Measurements from ENCODE around the gene PITX3. TPM values are rescaled to one million over a fixed set of nuclear protein-coding genes. Genes with fewer than 3 reads are reported as not detected.
"Not testable (repeated sequence)": the region's sequence is repeated elsewhere in the genome, so short reads cannot be mapped to it uniquely, and the experiment has no call there.

Gene PITX3
- total RNA-seq, 1 experiment from 2014 or later = 1.9 TPM

DNA sequence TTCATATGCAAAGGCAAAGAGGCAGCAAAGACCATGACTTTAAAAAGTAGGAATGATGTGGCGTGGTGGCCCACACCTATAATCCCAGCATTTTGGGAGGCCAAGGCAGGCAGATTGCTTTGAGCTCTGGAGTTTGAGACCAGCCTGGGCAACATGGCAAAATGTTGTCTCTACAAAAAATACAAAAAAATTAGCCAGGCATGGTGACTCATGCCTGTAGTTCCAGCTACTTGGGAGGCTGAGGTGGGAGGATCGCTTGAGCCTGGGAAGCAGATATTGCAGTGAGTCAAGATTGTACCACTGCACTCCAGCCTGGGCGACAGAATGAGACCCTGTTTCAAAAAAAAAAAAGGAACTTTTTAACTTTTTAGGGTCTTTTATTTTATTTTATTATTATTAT, 11.2 kb upstream of the PITX3 start:
- H4K20me1 ChIP-seq (ENCODE audit: insufficient read depth); BruUV-seq (replicated peaks); DNase-seq (ENCODE audit: low read depth, low spot score); intact Hi-C loops (cut with micrococcal nuclease); H2AFZ ChIP-seq (ENCODE audit: low read depth, low read length, poor library complexity, severe bottlenecking); H3K27me3 ChIP-seq (ENCODE audit: insufficient read depth, low read length); H3K9me2 ChIP-seq (ENCODE audit: insufficient read depth); H3K4me2 ChIP-seq (ENCODE audit: low read length); H3K36me3 ChIP-seq (ENCODE audit: control insufficient read depth in 1 of 2, insufficient read depth in 2 of 2, low read length in 2 of 2); H3K27ac ChIP-seq (ENCODE audit: low read depth, low read length); H3K9ac ChIP-seq (ENCODE audit: low read length); H3K4me3 ChIP-seq (replicated peaks in 1 of 2; ENCODE audit: low read depth in 1 of 2, low read length in 2 of 2); H3K4me1 ChIP-seq (ENCODE audit: control insufficient read depth in 1 of 2, insufficient read depth in 2 of 2, low read length in 2 of 2); POLR2A ChIA-PET; RAD21 ChIA-PET (ENCODE audit: low non-redundant PET in 1 of 2, low total read pairs in 2 of 2, uncharacterized antibody in 2 of 2, unreplicated experiment in 2 of 2); H3K9me3 ChIP-seq (ENCODE audit: control insufficient read depth in 1 of 2, insufficient read depth in 1 of 2, low read depth in 1 of 2, low read length in 2 of 2); ATAC-seq: not testable (repeated sequence)
- peaks cover 97% of the 10 kb centered on the region for H3K79me2 ChIP-seq (ENCODE audit: insufficient read depth, low read length)
- CTCF ChIA-PET = interaction anchor here (1.1 to 6.6 kb wide), 4 partner anchors 21 to 331 kb away, joined by 3 to 34 read pairs (median 6); no protein-coding TSS in a partner anchor

- no peaks in the 10 kb centered on the region for H3K9me2 ChIP-seq (ENCODE audit: insufficient read depth)
- CTCF ChIA-PET = interaction anchor here (0.9 to 6.6 kb wide), 3 partner anchors 16 to 78 kb away, joined by 3 to 34 read pairs (median 3); no protein-coding TSS in a partner anchor
- H4K20me1 ChIP-seq (ENCODE audit: insufficient read depth) = peaks cover 11% of the 10 kb centered on the region; the same call in 1 of the 2 replicates
- H3K27me3 ChIP-seq (ENCODE audit: insufficient read depth, low read length) = no peaks in the 10 kb centered on the region
- H3K4me3 ChIP-seq (replicated peaks in 1 of 2; ENCODE audit: low read depth in 1 of 2, low read length in 2 of 2) = no peak overlapping the region
- peaks cover 20 to 41% of the 10 kb centered on the region in 2 experiments for H3K4me1 ChIP-seq (ENCODE audit: control insufficient read depth in 1 of 2, insufficient read depth in 2 of 2, low read length in 2 of 2)
- BruUV-seq (replicated peaks) = no TSS peak
- peaks cover 70% of the 10 kb centered on the region for H3K79me2 ChIP-seq (ENCODE audit: insufficient read depth, low read length)
- POLR2A ChIA-PET = interaction anchor here (0.7 kb wide), 1 partner anchor 10 kb away, joined by 3 read pairs; no protein-coding TSS in a partner anchor
- H3K9ac ChIP-seq (ENCODE audit: low read length) = no peak overlapping the region
- DNase-seq (ENCODE audit: low read depth, low spot score) = no peak
- intact Hi-C loops (cut with micrococcal nuclease) = no loop called here
- no peak overlapping the region for H2AFZ ChIP-seq (ENCODE audit: low read depth, low read length, poor library complexity, severe bottlenecking)
- no peak overlapping the region for H3K27ac ChIP-seq (ENCODE audit: low read depth, low read length)
- ATAC-seq = no peak
- H3K4me2 ChIP-seq (ENCODE audit: low read length) = 0 out of 2 replicates have a peak overlapping the region, but pooled peaks have one; percentile 91
- 0 out of 4 replicates have a peak, but pooled peaks cover 0 to 2% of the 10 kb centered on the region in 2 experiments for H3K36me3 ChIP-seq (ENCODE audit: control insufficient read depth in 1 of 2, insufficient read depth in 2 of 2, low read length in 2 of 2)
- H3K9me3 ChIP-seq (ENCODE audit: control insufficient read depth in 1 of 2, insufficient read depth in 1 of 2, low read depth in 1 of 2, low read length in 2 of 2) = no peaks in the 10 kb centered on the region
- RAD21 ChIA-PET (ENCODE audit: low non-redundant PET in 1 of 2, low total read pairs in 2 of 2, uncharacterized antibody in 2 of 2, unreplicated experiment in 2 of 2) = no interaction called here
- TF ChIP-seq SRF (IDR thresholded peaks at IDR 0.05; ENCODE audit: low read depth) = no peak
- no peak for TF ChIP-seq ZNF274 (IDR thresholded peaks at IDR 0.05; ENCODE audit: low read depth, low read length)
- TF ChIP-seq REST (IDR thresholded peaks at IDR 0.05; ENCODE audit: low read depth) = no peak
- no peak for TF ChIP-seq EZH2phosphoT487 (IDR thresholded peaks at IDR 0.05; ENCODE audit: borderline replicate concordance)
- TF ChIP-seq JUND (IDR thresholded peaks at IDR 0.05) = no peak
- TF ChIP-seq FOSL1 (IDR thresholded peaks at IDR 0.05; ENCODE audit: low read depth) = no peak
- TF ChIP-seq RAD21 (IDR thresholded peaks at IDR 0.05; ENCODE audit: low read depth) = no peak
- TF ChIP-seq EZH2 (IDR thresholded peaks at IDR 0.05) = no peak
- TF ChIP-seq TCF7L2 (IDR thresholded peaks at IDR 0.05; ENCODE audit: borderline replicate concordance, extremely low read depth, insufficient read depth, insufficient read length) = no peak
- no peak for TF ChIP-seq ELF1 (IDR thresholded peaks at IDR 0.05; ENCODE audit: borderline replicate concordance, low read depth)
- TF ChIP-seq CBX3 (IDR thresholded peaks at IDR 0.05; ENCODE audit: low read depth) = no peak
- TF ChIP-seq, protein P1, sequence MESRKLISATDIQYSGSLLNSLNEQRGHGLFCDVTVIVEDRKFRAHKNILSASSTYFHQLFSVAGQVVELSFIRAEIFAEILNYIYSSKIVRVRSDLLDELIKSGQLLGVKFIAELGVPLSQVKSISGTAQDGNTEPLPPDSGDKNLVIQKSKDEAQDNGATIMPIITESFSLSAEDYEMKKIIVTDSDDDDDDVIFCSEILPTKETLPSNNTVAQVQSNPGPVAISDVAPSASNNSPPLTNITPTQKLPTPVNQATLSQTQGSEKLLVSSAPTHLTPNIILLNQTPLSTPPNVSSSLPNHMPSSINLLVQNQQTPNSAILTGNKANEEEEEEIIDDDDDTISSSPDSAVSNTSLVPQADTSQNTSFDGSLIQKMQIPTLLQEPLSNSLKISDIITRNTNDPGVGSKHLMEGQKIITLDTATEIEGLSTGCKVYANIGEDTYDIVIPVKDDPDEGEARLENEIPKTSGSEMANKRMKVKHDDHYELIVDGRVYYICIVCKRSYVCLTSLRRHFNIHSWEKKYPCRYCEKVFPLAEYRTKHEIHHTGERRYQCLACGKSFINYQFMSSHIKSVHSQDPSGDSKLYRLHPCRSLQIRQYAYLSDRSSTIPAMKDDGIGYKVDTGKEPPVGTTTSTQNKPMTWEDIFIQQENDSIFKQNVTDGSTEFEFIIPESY (IDR thresholded peaks at IDR 0.05; ENCODE audit: extremely low read depth, insufficient replicate concordance, low read length) = no peak
- TF ChIP-seq SIN3A (IDR thresholded peaks at IDR 0.05; ENCODE audit: low read depth) = no peak
Observed at GRCh38 chr10:102247734-102248133, 6.4 kb upstream of the PITX3 start.

Measured in HCT116 (cell line).